OCI-LY7 (cell line): Measurements from ENCODE around the gene BACH2.

Source experiments
- EZH2phosphoT487 ChIP-seq: fragments of 200-600 bp; sonication (generic); IDR thresholded peaks from 2 replicates; pipeline ENCODE4 v1.6.1; 2018; ENCODE audit warnings: low read depth, borderline replicate concordance, mild to moderate bottlenecking, mixed run types, antibody characterized with exemption, low read length, moderate library complexity, mixed read lengths
- TF ChIP-seq, protein P1 (sequence below): fragments of 200-600 bp; sonication (generic); conservative IDR thresholded peaks from 2 replicates; pipeline ENCODE4 v1.5.1; 2014; ENCODE audit warnings: mild to moderate bottlenecking, antibody characterized with exemption, low read length, moderate library complexity, mixed read lengths

DNA sequence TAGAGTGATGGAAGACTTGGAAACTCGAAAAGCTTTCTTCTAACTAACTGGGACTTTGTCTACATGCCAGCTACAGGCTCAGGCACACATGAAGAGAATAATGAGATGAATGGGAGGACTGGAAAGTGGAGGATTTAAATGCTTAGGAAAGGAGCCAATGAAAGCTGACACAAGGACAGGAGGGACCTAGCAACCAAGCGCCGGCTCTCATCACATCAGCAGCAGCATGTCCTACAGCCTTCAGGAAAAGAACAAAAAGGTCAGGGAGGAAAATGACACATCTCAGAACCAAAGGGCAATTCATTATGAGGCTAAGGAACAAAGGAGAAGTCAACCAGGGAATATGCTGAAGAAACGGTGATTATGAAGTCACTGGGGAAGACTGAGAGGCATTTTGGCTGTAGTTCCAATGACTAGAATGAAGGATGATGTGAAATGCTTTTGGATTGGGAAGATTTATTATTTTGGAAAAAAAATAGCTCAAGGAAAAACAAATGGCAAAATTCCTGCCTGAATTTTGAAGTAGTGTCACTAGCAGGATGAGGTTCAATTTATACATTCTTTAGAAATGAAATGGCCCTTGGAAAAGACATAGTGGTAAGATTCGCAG, 5.7 kb downstream of the BACH2 start:
- TF ChIP-seq, protein P1, sequence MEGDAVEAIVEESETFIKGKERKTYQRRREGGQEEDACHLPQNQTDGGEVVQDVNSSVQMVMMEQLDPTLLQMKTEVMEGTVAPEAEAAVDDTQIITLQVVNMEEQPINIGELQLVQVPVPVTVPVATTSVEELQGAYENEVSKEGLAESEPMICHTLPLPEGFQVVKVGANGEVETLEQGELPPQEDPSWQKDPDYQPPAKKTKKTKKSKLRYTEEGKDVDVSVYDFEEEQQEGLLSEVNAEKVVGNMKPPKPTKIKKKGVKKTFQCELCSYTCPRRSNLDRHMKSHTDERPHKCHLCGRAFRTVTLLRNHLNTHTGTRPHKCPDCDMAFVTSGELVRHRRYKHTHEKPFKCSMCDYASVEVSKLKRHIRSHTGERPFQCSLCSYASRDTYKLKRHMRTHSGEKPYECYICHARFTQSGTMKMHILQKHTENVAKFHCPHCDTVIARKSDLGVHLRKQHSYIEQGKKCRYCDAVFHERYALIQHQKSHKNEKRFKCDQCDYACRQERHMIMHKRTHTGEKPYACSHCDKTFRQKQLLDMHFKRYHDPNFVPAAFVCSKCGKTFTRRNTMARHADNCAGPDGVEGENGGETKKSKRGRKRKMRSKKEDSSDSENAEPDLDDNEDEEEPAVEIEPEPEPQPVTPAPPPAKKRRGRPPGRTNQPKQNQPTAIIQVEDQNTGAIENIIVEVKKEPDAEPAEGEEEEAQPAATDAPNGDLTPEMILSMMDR, result no peak
- TF ChIP-seq EZH2phosphoT487, result no peak
